GM12801 (cell line): Measurements from ENCODE around the gene CACNB4.

Experiments
- TF ChIP-seq, protein P1 (sequence below): IDR thresholded peaks from one replicate; pipeline ENCODE4 v1.5.1; 2011; ENCODE audit warnings: control low read depth; ENCODE audit not compliant: insufficient read length; ENCODE audit errors: extremely low read depth

The CACNB4 gene

DNA sequence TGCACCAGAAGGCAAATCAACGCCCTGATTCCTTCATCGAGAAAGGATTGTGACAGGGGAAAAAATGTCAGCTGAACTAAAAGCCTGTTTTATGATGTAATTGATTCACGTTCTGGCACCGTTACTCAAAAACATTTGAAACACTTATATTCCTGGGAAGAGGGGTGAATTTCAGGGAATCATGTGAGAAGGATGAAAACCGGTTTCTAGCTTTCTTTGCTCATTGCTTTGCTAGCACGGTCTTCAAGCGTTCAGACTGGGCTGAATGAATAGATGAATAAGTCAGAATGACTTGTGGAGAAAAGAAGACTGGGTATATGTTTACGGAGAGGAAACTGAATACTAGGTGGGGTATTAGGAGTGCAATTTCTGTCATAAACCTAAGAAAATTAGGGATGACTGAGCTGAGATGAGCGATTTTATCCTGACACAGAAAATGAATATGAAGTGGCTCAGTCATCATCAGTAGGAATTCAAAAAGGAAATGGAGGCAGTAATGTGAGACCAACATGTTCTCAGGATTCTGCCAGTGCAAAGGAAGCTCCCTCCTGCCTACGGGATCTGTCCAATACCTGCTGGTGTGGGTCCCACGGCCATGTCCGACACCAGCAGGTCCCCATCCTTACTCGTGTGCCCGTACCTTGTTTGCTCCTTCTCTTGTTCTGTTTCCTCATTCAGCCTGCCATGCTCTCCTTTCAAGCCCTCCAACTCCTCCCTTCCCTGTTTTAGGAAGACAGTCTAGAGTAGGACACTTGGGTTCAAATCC is 146.0 kb downstream of the CACNB4 start:
- TF ChIP-seq, protein P1, sequence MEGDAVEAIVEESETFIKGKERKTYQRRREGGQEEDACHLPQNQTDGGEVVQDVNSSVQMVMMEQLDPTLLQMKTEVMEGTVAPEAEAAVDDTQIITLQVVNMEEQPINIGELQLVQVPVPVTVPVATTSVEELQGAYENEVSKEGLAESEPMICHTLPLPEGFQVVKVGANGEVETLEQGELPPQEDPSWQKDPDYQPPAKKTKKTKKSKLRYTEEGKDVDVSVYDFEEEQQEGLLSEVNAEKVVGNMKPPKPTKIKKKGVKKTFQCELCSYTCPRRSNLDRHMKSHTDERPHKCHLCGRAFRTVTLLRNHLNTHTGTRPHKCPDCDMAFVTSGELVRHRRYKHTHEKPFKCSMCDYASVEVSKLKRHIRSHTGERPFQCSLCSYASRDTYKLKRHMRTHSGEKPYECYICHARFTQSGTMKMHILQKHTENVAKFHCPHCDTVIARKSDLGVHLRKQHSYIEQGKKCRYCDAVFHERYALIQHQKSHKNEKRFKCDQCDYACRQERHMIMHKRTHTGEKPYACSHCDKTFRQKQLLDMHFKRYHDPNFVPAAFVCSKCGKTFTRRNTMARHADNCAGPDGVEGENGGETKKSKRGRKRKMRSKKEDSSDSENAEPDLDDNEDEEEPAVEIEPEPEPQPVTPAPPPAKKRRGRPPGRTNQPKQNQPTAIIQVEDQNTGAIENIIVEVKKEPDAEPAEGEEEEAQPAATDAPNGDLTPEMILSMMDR: no peak

DNA sequence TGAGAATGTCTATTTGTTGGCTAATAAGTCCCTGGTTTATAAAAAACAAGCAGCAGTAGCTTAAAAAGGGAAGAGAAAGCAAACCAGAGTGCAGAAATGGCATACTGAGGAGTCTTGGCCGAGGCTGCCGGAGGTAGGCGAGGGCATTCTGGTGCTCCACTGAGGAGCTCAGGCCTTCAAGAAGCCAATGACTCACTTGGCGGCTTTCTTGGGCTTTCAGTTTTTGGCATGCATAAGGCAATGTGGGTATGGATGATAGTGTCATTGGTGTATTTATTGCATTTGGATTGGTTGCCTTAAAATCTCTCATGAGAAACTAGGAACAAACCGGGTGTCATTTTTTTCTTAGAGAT is 151.1 kb downstream of the CACNB4 start:
- TF ChIP-seq, protein P1: no peak

DNA sequence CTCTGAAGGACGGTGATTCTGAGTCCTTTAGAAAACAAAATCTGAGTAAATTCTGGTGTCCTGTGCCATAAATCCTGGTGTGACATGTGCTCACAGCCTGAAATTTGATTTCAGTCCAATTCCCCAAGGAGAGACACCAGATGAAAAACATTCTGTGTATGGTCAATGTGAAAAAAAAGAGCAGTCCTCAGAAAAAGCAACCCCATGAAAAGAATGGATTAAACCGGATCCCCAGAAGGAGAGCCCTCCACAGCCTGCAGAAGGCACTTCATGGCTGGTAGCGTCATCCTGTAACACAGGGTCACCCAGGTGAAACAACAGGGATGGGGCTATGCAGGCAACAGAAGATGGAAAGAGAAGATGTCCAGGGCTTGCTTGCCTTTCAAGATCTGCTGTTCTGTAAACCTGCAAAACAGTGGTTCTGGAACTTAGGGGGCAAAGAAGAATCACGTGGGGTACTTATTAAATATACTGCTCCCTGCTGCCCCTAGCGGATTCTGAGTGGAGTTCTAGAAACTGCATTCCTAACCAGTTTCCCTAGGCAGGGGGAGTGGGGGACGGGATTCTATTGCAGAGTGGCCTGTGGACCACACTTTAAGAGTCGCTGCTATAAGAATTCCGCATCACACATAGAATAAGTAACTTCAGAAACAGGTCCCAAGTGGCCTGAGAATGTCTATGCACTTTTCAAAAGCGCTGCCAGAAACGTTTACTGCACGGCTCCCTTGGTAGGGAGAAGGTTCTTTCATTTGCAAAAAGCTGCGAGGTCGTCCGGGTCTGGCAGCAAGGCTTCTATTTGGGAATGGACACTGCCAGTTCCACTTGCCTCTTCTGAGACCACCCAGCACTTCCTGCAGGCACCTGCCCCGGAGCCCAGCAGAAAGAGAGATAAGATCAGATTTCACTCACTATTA is 151.7 kb downstream of the CACNB4 start:
- TF ChIP-seq, protein P1: no peak

DNA sequence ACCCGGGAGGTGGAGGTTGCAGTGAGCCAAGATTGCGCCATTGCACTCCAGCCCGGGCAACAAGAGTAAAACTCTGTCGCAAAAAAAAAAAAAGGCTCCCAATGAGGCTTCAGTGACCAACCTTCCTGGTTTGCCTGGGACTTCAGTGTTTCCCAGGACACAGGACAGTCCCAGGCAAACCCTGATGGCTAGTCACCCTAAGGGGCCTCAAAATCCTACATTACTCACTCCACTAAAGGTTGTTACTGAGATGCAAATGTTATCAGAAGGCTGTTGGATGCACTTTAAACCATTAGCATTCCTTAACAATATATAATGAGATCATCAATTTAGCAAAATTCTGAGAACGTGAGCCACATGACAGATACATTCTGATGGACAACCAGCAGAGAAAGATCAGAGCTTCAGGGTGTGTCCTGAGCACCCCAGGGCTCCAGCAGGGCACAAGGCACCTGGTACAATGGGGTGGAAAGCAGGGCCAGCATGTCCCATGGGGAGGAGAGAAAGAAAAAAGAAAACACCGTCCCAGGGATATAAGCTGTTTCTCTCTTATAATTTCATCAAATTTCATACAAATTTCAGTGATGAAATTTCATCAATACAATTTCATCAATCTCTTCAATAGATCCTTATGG is 152.5 kb downstream of the CACNB4 start:
- TF ChIP-seq, protein P1: no peak

DNA sequence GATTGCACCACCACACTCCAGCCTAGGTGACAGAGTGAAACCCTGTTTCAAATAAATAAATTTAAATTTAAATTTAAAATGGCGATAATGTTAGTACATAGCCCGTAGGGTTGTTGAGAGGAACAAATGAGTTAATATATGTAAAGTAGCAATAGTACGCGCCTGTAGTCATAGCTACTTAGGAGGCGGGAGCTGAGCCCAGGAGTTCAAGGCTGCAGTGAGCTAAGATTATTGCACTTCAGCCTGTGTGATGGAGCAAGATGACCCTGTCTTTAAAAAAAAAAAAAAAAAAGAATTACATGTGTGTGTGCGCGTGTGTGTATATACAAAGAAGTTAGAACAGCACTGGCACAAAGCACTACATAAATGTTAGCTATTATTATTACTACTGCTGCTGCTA is 153.2 kb downstream of the CACNB4 start:
- TF ChIP-seq, protein P1: no peak

DNA sequence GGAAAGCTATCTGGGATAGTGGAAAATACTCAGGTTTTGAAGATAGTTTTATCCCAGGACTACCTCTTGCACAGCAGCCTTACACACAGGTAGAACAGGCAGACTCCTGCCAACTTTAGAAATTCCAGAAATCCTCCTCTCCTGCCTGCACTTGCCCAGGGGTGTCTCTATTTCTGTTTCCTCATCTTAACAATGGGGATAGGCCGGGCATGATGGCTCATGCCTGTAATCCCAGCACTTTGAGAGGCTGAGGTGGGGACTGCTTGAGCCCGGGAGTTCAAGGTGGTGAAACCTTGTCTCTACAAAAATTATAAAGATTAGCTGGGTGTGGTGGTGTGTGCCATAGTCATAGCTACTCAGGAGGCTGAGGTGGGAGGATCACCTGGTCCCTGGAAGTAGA is 153.7 kb downstream of the CACNB4 start:
- TF ChIP-seq, protein P1: no peak

DNA sequence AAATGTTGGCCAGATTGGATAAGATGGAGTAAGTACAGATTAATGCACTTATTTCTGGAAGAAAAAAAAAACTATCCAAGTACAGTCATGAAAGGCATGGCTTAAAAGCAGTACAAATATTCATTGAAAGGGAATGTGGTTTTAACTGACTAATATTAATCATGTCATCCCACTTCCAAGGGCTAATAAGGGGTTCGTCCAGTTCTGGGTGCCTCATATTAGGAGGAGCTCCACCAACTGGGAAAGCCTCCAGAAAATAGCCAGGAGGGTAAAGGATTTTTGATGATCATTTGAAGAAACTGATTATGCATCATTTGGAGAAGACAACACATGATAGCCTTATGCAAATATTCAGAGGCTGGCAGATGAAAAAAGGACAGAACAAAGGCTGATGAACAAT is 155.4 kb downstream of the CACNB4 start:
- TF ChIP-seq, protein P1: no peak
